Thoracic aorta (tissue), 2 donors: ENCODE results near the gene TAOK1. TPM values are rescaled to one million over a fixed set of nuclear protein-coding genes. Genes with fewer than 3 reads are reported as not detected.

Experiments
- ATAC-seq: fragments of 150-250 bp; one replicate; pipeline ENCODE4 v1.8.0; 2017; ENCODE audit warnings: low read depth; ENCODE audit not compliant: insufficient number of reproducible peaks, low FRiP score
- DNase-seq: peaks from one replicate; pipeline ENCODE4 v3.0.0-alpha.2; 2020; ENCODE audit warnings: low spot score
- H3K27ac ChIP-seq, 2 donors: fragments of 200-600 bp; sonication (generic); 1 replicate in 1 of 2; 2 replicates in 1 of 2; pipeline ENCODE4 v1.5.1; 2016; ENCODE audit warnings: mild to moderate bottlenecking in 2 of 2, moderate library complexity in 2 of 2
- H3K27me3 ChIP-seq: fragments of 200-600 bp; sonication (generic); replicated peaks from 2 replicates; pipeline ENCODE4 v1.6.0; 2016; ENCODE audit warnings: mild to moderate bottlenecking; ENCODE audit not compliant: insufficient read depth
- H3K36me3 ChIP-seq: fragments of 200-600 bp; sonication (generic); one replicate; pipeline ENCODE4 v1.5.1; 2016
- H3K4me1 ChIP-seq, 2 donors: fragments of 200-600 bp; sonication (generic); 1 replicate in 1 of 2; 2 replicates in 1 of 2; pipeline versions ENCODE4 v1.5.1 to v1.6.0; 2016; ENCODE audit warnings: low read depth in 2 of 2, mild to moderate bottlenecking in 1 of 2; ENCODE audit not compliant: control insufficient read depth in 1 of 2
- H3K4me3 ChIP-seq: fragments of 200-600 bp; sonication (generic); 2 replicates; pipeline ENCODE4 v1.5.1; 2016; ENCODE audit warnings: mild to moderate bottlenecking
- H3K9me3 ChIP-seq: fragments of 200-600 bp; sonication (generic); 2 replicates; pipeline ENCODE4 v1.5.1; 2016
- CTCF ChIP-seq: fragments of 200-600 bp; sonication (generic); IDR thresholded peaks from one replicate; pipeline ENCODE4 v1.5.1; 2019; ENCODE audit warnings: antibody characterized with exemption
- total RNA-seq, 2 donors: library from RNA; depleted of rRNA; stranded (reverse); fragments of >200 nt; gene quantifications; one replicate each; pipeline versions ENCODE4 v1.1.0 to v1.2.3, GENCODE V29; 2016

TAOK1 gene
- total RNA-seq, 2 donors from 2014 or later = 46.0 to 64.6 TPM

GRCh38 chr17:29544066-29544465, 153.9 kb downstream of the TAOK1 start:
- Histone ChIP-seq H3K36me3 (peaks cover 19% of the 10 kb centered on the region), H3K27ac (no peak overlapping the region), H3K4me1 (no peaks in the 10 kb centered on the region), H3K9me3 (no peaks in the 10 kb centered on the region), H3K4me3 (no peak overlapping the region), H3K27me3 (no peaks in the 10 kb centered on the region)
- no peak for DNase-seq
- TF ChIP-seq CTCF = no peak
- ATAC-seq = no peak

GRCh38 chr17:29546085-29546484, 155.9 kb downstream of the TAOK1 start:
- Histone ChIP-seq H3K4me3 (no peak overlapping the region), H3K9me3 (no peaks in the 10 kb centered on the region), H3K4me1 (no peaks in the 10 kb centered on the region), H3K27me3 (no peaks in the 10 kb centered on the region), H3K36me3 (peaks cover 14% of the 10 kb centered on the region), H3K27ac (no peak overlapping the region)
- ATAC-seq (no peak), DNase-seq (no peak)
- no peak for TF ChIP-seq CTCF

DNA sequence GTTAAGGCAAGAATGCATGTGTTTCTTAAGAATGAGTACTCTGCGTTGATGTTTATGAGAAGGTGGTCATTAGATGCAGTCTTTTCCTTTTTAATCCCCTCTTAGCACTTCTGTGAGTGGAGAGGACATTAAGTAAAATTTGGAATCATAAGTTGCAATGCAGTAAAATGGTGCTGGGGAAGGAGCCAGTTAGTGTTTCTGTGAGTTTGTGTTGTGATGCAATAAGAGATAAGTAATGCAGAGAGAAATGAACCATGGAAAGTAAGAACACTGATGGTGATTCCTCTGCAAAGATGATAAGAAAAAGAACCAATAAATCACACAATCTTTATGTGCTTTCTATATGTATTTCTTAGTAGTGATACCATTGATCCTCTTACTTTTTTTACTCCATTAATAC, 156.7 kb downstream of the TAOK1 start:
- Histone ChIP-seq H3K9me3 (no peaks in the 10 kb centered on the region), H3K36me3 (peaks cover 14% of the 10 kb centered on the region), H3K27ac (no peak overlapping the region), H3K4me1 (no peaks in the 10 kb centered on the region), H3K27me3 (no peaks in the 10 kb centered on the region), H3K4me3 (no peak overlapping the region)
- ATAC-seq (no peak), DNase-seq (no peak)
- no peak for TF ChIP-seq CTCF

DNA sequence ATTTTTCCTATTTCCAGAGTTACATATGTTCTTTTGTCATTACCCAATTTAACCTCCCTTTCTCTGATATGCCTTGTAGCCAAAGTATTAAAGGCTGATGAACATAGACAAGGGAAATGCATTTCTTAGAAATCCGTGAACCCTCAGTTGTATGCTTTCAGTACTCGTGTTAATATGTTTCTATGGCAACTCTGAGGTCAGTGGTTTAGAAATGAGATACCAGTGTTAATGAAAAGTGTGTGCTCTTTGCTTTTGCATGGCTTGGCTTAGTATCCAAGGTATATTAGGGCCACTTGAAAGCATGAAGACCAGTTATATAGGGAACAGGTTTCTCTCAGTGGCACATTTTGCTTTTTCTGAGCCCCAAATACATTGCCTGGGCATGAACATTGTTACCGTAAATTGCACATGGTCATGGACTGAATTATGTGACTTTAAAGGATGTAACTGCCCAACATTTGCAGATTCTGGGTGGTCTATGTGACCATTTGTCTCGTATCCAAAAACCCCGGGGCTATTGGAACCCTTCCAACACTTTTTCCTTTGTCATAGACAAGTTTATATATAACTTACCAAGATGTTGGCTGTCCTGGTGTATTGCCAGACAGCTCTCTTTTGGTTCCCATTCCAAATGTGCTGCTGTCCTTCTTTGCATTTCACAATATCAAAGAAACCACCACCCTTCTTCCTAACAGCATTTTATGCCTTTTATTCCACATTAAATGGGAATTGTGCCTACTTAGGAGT, 159.2 kb downstream of the TAOK1 start:
- H3K9me3 ChIP-seq = no peaks in the 10 kb centered on the region
- DNase-seq (no peak), ATAC-seq (no peak)
- no peak overlapping the region for H3K4me3 ChIP-seq
- TF ChIP-seq CTCF = no peak
- H3K27me3 ChIP-seq = no peaks in the 10 kb centered on the region
- H3K36me3 ChIP-seq = no peaks in the 10 kb centered on the region
- no peak overlapping the region for H3K27ac ChIP-seq
- H3K4me1 ChIP-seq = no peaks in the 10 kb centered on the region

- no peaks in the 10 kb centered on the region for H3K4me1 ChIP-seq
- no peaks in the 10 kb centered on the region for H3K27me3 ChIP-seq
- no peak overlapping the region for H3K4me3 ChIP-seq
- DNase-seq (no peak), ATAC-seq (no peak)
- H3K9me3 ChIP-seq = no peaks in the 10 kb centered on the region
- no peaks in the 10 kb centered on the region for H3K36me3 ChIP-seq
- TF ChIP-seq CTCF = no peak
- no peak overlapping the region for H3K27ac ChIP-seq
These were observed 165.7 kb downstream of the TAOK1 start for GRCh38 chr17:29555840-29556239.
